Gastroesophageal sphincter (tissue), 3 donors: ENCODE data around the gene ACBD6.

Source experiments
- CTCF ChIP-seq, 4 experiments: fragments of 200-600 bp in 2 of 4; fragments of 450-650 bp in 2 of 4; sonication (generic) in 1 of 4; IDR thresholded peaks; one replicate each; pipeline ENCODE4 v1.5.1; 2017 to 2019; ENCODE audit warnings: antibody characterized with exemption in 4 of 4, mild to moderate bottlenecking in 2 of 4, moderate library complexity in 2 of 4
- EP300 ChIP-seq: sonication (generic); formaldehyde crosslinking; IDR thresholded peaks from one replicate; pipeline ENCODE4 v1.6.1; 2017; ENCODE audit warnings: antibody characterized with exemption, mild to moderate bottlenecking
- POLR2A ChIP-seq, 2 donors: fragments of 450-650 bp; IDR thresholded peaks; one replicate each; pipeline ENCODE4 v1.6.1; 2017; ENCODE audit warnings: antibody characterized with exemption in 2 of 2, mild to moderate bottlenecking in 2 of 2, moderate library complexity in 1 of 2
- POLR2AphosphoS5 ChIP-seq: sonication (generic); formaldehyde crosslinking; IDR thresholded peaks from one replicate; pipeline ENCODE4 v1.6.1; 2017; ENCODE audit warnings: antibody characterized with exemption

GRCh38 chr1:180288940-180289339 lies 213.4 kb downstream of the ACBD6 start:
- TF ChIP-seq CTCF (IDR thresholded peaks at IDR 0.05) (no peak), POLR2A (IDR thresholded peaks at IDR 0.05) (no peak), EP300 (no peak), POLR2AphosphoS5 (no peak)
